ENCODE results near the gene FBXO28.

DNA sequence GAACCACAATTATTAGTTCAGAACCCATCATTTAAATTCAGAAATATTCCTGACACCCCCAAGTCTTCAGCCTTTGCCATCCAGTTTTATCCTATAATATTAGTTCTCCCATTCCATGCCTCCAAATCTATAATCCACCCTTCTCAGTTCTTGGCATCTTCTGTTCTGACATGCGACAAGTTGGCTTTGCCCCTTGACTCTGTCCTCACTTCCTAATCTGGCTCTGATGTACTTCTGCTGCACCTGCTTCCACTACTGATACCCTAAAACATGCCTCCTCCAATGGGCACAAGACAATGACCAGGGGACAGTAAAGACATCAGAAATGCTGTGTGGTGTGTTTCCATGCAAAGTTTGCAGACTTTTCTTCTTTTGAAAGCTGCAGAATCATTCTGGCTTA, 17.1 kb upstream of the FBXO28 start:
- TF ChIP-seq, protein P1, sequence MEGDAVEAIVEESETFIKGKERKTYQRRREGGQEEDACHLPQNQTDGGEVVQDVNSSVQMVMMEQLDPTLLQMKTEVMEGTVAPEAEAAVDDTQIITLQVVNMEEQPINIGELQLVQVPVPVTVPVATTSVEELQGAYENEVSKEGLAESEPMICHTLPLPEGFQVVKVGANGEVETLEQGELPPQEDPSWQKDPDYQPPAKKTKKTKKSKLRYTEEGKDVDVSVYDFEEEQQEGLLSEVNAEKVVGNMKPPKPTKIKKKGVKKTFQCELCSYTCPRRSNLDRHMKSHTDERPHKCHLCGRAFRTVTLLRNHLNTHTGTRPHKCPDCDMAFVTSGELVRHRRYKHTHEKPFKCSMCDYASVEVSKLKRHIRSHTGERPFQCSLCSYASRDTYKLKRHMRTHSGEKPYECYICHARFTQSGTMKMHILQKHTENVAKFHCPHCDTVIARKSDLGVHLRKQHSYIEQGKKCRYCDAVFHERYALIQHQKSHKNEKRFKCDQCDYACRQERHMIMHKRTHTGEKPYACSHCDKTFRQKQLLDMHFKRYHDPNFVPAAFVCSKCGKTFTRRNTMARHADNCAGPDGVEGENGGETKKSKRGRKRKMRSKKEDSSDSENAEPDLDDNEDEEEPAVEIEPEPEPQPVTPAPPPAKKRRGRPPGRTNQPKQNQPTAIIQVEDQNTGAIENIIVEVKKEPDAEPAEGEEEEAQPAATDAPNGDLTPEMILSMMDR (IDR thresholded peaks at IDR 0.05): no peak
- no peak for TF ChIP-seq POLR2A (IDR thresholded peaks at IDR 0.05)
